Endodermal cell (in vitro differentiated cells): ENCODE measurements around the gene IL22RA1. TPM values are rescaled to one million over a fixed set of nuclear protein-coding genes. Genes with fewer than 3 reads are reported as not detected.

Experiments
- DNase-seq: peaks from one replicate; pipeline ENCODE4 v3.0.0-alpha.2; 2017
- H3K27ac ChIP-seq: 2 replicates; pipeline ENCODE4 v1.5.1; 2013; ENCODE audit warnings: mild to moderate bottlenecking, low read depth, low read length, moderate library complexity
- H3K27me3 ChIP-seq: 2 replicates; pipeline ENCODE4 v1.6.1; 2013; ENCODE audit warnings: mild to moderate bottlenecking, low read length, moderate library complexity; ENCODE audit not compliant: insufficient read depth, control insufficient read depth, poor library complexity, severe bottlenecking
- H3K36me3 ChIP-seq: 2 replicates; pipeline ENCODE4 v1.7.0; 2013; ENCODE audit warnings: mild to moderate bottlenecking, low read length, moderate library complexity; ENCODE audit not compliant: control insufficient read depth, insufficient read depth
- H3K4me1 ChIP-seq: one replicate; pipeline ENCODE4 v1.7.0; 2013; ENCODE audit warnings: low read length; ENCODE audit not compliant: control insufficient read depth, insufficient read depth
- H3K4me3 ChIP-seq: 2 replicates; pipeline ENCODE4 v1.5.1; 2013; ENCODE audit warnings: mild to moderate bottlenecking, low read length, moderate library complexity
- H3K9ac ChIP-seq: 2 replicates; pipeline ENCODE4 v1.6.1; 2013; ENCODE audit warnings: mild to moderate bottlenecking, low read length, moderate library complexity; ENCODE audit not compliant: poor library complexity, severe bottlenecking; ENCODE audit errors: extremely low read depth
- H3K9me3 ChIP-seq: 2 replicates; pipeline ENCODE4 v1.6.1; 2013; ENCODE audit warnings: mild to moderate bottlenecking, low read length, moderate library complexity; ENCODE audit not compliant: control insufficient read depth
- H3K27ac Mint-ChIP-seq: 2 replicates; pipeline ENCODE4 v1.8.0; 2020; ENCODE audit warnings: mixed read lengths
- H3K27me3 Mint-ChIP-seq: 2 replicates; pipeline ENCODE4 v1.8.0; 2021; ENCODE audit warnings: mild to moderate bottlenecking, mixed read lengths; ENCODE audit not compliant: insufficient read depth
- H3K36me3 Mint-ChIP-seq: 2 replicates; pipeline ENCODE4 v1.8.0; 2020; ENCODE audit warnings: low read depth, mixed read lengths
- H3K4me1 Mint-ChIP-seq: 2 replicates; pipeline ENCODE4 v1.8.0; 2020; ENCODE audit warnings: mixed read lengths
- H3K4me3 Mint-ChIP-seq: 2 replicates; pipeline ENCODE4 v1.8.0; 2020; ENCODE audit warnings: mild to moderate bottlenecking, moderate library complexity, mixed read lengths
- H3K9me3 Mint-ChIP-seq: 2 replicates; pipeline ENCODE4 v1.8.0; 2020; ENCODE audit warnings: mild to moderate bottlenecking, mixed read lengths
- CTCF ChIP-seq: fragments of 200-600 bp; sonication (generic); conservative IDR thresholded peaks from 2 replicates; pipeline ENCODE4 v1.5.0; 2021; ENCODE audit warnings: antibody characterized with exemption, mild to moderate bottlenecking
- WGBS, 2 experiments: methylation state at CpG; one replicate each; pipeline versions ENCODE4 v1.1.5 to v1.1.7; 2013; ENCODE audit warnings: missing lambda C conversion rate in 2 of 2, mixed read lengths in 1 of 2; ENCODE audit not compliant: insufficient coverage in 1 of 2, insufficient read length in 1 of 2; 5-methylcytosine and 5-hydroxymethylcytosine counted together
- total RNA-seq, 2 donors: library from RNA; stranded (reverse); fragmentation: NEBNext Ultra II Directional in 1 of 2; extraction: Animal tissue kit (Norgen Biotek cat#: 25700) in 1 of 2; gene quantifications; 2 replicates in 1 of 2; 3 replicates in 1 of 2; pipeline ENCODE4 v1.2.1, GENCODE V29; 2021

The IL22RA1 gene
- total RNA-seq, 2 donors from 2014 or later = not detected

DNA sequence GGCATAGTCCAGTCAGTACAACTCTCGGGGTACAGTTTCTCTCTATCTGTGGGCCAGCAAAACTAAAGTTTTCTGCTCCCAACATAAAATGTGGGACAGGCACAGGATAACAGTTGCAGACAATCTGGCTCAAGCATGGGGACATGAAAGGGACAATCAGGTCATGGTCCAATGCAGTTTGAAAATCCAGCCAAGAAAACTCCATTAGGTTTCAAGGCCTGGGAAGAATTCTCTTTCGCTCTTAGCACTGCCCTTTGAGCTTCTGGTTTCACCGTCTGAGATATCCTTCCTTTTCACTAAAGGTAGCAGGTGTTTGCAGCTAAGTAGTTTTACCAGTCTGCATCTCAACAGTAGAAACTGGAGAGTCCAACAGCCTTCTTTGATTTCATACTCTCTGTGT is 21.1 kb upstream of the IL22RA1 start:
- Mint-ChIP-seq H3K27ac (no peak overlapping the region), H3K36me3 (peaks cover 75% of the 10 kb centered on the region), H3K4me1 (peaks cover 8% of the 10 kb centered on the region), H3K27me3 (peaks cover 7% of the 10 kb centered on the region), H3K9me3 (no peaks in the 10 kb centered on the region), H3K4me3 (no peak overlapping the region)
- no peak overlapping the region for H3K4me3 ChIP-seq
- no peak overlapping the region for H3K9ac ChIP-seq
- no peaks in the 10 kb centered on the region for H3K27me3 ChIP-seq
- no peak overlapping the region for H3K27ac ChIP-seq
- peaks cover 46% of the 10 kb centered on the region for H3K36me3 ChIP-seq
- H3K4me1 ChIP-seq = no peaks in the 10 kb centered on the region
- 86 to 93% methylated on average over 3 of the region's 3 CpGs for WGBS, 2 experiments
- DNase-seq = no peak
- TF ChIP-seq CTCF = no peak
- no peaks in the 10 kb centered on the region for H3K9me3 ChIP-seq

GRCh38 chr1:24162201-24162600 is 19.3 kb upstream of the IL22RA1 start:
- Mint-ChIP-seq H3K36me3 (peaks cover 74% of the 10 kb centered on the region), H3K27ac (no peak overlapping the region), H3K9me3 (no peaks in the 10 kb centered on the region), H3K4me3 (no peak overlapping the region), H3K27me3 (peaks cover 7% of the 10 kb centered on the region), H3K4me1 (peaks cover 8% of the 10 kb centered on the region)
- Histone ChIP-seq H3K9ac (no peak overlapping the region), H3K27ac (no peak overlapping the region), H3K9me3 (no peaks in the 10 kb centered on the region), H3K36me3 (peaks cover 40% of the 10 kb centered on the region), H3K4me1 (no peaks in the 10 kb centered on the region), H3K27me3 (no peaks in the 10 kb centered on the region), H3K4me3 (no peak overlapping the region)
- no peak for DNase-seq
- WGBS, 2 experiments = 96 to 100% methylated on average over 1 to 5 of the region's 5 CpGs
- TF ChIP-seq CTCF = no peak

- Histone ChIP-seq H3K9ac (no peak overlapping the region), H3K9me3 (no peaks in the 10 kb centered on the region), H3K27me3 (no peaks in the 10 kb centered on the region), H3K27ac (no peak overlapping the region), H3K4me1 (no peaks in the 10 kb centered on the region), H3K4me3 (no peak overlapping the region), H3K36me3 (peaks cover 33% of the 10 kb centered on the region)
- Mint-ChIP-seq H3K27ac (no peak overlapping the region), H3K9me3 (no peaks in the 10 kb centered on the region), H3K36me3 (peaks cover 65% of the 10 kb centered on the region), H3K27me3 (peaks cover 7% of the 10 kb centered on the region), H3K4me3 (no peak overlapping the region), H3K4me1 (peaks cover 8% of the 10 kb centered on the region)
- no peak for TF ChIP-seq CTCF
- DNase-seq = no peak
- 90 to 93% methylated on average over 2 to 4 of the region's 4 CpGs for WGBS, 2 experiments
Measured at GRCh38 chr1:24161270-24161669, 18.3 kb upstream of the IL22RA1 start.
